ENCODE measurements around the gene TMEM63C.

The TMEM63C gene

GRCh38 chr14:77198561-77198960, 17.0 kb downstream of the TMEM63C start:
- no peak for DNase-seq (ENCODE audit: low read depth in 2 of 2)

DNA sequence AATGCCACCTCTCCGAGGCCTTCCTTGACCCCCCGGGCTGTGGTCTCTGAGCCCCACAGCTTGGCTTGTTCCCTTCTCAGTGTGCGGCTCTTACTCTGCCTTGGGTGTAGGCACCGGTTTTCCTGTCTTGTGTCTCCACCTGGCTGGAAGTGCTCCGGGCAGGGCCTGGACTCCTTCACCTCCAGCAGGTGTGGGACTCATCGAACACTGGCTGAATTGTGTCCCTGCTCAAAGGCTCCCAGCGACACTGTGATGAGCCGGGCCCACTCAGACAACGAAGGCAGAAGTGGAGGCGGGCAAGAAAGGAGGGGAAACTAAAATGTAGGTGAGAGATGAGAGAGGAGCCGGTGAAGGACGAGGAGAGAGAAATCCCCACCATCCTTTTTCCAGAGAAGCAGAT, 18.0 kb downstream of the TMEM63C start:
- no peak for DNase-seq (ENCODE audit: low read depth in 2 of 2)

GRCh38 chr14:77200406-77200985, 18.9 kb downstream of the TMEM63C start:
- no peak for DNase-seq (ENCODE audit: low read depth in 2 of 2)

DNA sequence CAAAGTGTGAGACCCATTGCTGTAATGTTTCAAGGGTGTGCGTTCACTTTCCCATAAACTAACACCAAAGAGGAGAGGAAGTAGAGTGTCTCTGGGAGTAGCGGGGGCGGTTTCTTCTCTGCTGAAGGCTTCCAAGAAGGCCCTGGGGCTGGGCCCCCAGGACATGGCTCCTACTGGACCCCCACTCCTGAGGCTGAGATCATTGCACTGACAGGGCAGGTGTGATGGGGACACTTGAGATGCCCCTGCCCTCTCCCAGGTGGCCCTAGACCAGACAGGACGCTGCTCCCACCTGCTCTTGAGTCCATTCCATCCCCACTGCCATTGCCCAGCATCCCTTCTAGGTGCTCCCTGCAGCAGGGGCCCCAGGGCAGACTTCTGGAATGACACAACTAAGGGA, 20.1 kb downstream of the TMEM63C start:
- no peak for DNase-seq (ENCODE audit: low read depth in 2 of 2)

- no peak for DNase-seq (ENCODE audit: low read depth in 2 of 2)
Measured at GRCh38 chr14:77203611-77204458, 22.2 kb downstream of the TMEM63C start.

DNA sequence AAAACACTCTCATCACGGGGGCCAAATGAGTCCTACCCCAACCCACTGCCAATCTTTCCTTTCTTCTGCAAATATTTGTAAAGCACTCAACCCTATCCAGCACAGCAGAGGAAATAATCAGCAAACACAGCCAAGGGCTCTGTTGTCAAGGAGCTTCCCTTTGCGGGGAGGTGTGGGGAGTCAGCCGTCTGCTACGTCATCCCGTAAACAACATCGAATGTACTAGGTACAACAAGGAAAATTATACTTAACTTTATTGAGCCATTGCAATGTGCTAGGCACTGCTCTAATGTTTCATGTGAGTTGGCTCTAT, 22.8 kb downstream of the TMEM63C start:
- no peak for DNase-seq (ENCODE audit: low read depth in 2 of 2)

DNA sequence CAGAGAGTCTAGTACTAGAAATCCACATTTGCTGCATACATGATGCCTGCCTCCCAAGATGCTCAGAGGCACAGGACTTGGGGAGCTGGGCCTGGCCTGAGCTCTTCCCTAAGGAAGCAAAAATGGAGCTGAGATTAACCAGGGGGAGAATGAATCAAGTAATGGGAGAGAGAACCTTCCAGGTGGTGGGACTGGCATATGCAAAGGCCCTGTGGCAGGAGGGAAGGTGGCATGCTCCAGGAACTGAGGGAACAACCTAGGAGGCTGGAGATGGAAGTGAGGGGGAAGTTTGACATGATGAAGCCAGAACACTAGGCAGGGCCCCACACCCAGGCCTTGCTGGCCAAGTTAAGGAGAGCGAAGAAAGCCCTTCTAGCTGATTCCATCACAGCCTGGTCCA, 23.3 kb downstream of the TMEM63C start:
- DNase-seq (ENCODE audit: low read depth in 2 of 2): no peak

GRCh38 chr14:77205566-77205965, 24.0 kb downstream of the TMEM63C start:
- DNase-seq (ENCODE audit: low read depth in 2 of 2): no peak

DNA sequence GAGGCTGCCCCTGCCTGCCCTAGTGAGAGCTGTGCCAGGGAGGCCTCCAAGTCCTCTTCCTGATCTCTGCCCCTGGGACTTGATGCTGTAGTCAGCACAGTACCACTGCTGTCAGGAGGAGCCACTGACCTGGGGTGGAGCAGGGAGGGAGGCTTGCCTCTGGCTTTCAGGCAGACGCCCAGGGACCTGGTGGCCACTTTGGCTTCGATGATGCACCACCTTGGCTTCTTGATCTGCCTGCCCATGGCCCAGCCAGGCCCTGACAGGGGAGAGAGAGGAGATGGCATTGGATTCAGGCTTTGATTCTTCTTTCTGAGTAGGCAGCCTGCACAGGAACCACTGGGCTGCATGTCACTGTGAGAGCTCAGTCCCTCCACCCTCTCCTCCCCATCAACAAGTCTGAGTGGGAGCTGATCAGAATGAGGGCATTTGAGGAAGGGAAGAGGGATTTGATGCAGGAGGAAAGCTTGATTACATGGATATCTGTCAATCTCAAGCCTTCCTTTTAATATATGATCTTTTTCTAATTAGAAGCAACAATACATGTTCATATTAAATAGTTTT, 24.7 kb downstream of the TMEM63C start:
- DNase-seq (ENCODE audit: low read depth in 2 of 2): no peak

DNA sequence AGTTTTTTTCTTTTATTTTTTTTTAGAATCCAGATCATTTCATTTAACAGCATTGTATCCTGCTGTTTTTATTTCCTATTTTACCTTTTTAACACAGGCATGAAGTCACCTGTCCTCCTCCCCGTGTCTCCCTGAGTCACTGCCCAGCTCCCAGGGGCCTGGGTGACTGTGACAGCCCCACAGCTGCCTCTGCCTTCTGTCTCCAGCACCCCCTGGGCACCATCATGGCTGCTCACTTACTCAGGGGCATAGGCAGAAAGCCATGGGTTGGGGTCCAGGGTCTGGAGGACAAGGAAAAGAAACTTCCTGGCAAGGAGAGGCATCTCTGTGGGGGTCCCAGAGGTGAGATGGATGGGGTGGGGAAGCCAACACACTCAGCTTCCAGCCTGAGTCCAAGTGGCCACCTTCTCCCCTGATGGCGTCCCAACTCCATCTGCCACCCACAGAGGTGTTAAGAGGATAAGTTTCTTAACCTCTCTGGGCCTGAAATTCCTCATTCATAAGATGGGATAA, 25.3 kb downstream of the TMEM63C start:
- DNase-seq (ENCODE audit: low read depth in 2 of 2): no peak

DNA sequence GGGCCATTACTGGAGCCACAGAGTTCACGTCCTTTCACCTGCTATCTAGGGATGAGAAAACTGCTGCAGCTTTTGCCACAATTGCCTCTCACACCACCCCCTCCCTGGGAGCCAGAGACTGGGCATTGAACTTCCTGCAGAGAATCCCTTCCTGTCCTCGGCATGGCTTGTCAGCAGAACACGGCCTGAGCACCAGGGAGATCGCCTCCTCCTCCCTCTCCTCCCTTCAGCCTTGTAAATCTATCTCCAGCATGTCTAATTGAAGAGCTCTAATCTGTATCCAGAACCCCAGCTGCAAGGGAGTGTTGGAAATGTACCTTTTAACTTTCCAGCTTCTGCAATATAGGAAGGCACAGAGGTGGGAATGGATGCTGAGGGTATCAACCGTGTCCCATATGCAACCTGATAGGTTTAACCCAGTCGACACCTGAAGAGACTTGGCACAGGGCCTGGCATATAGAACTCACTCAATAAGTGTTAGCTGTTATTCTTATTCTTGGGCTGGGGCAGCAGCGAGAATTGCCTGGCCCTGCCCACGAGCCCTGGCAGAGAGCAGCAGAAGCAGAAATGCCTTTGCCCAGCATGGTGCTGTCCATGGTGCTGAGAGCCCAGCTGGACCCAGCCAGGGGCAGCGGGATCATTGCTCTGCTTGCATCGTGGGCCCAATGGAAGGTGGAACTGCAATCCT, 26.8 kb downstream of the TMEM63C start:
- peak in 1 of 2 donors; percentile 13 for DNase-seq (ENCODE audit: low read depth in 2 of 2)

DNA sequence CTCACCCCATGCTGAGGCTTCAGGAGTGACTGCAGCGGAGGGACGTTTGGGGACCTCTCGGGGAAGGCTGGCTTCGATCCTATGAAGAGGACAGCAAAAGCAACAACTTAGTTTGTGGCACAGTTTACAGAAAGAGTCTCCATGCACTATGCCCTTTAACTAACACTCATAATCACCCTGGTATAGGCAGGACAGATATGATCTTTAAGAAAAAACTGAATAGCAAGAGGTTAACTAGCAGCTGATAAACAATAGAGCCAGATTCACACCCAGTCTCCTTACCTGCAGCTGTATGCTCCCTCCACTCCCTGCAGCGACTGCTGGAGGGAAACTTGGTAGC, 27.4 kb downstream of the TMEM63C start:
- no peak for DNase-seq (ENCODE audit: low read depth in 2 of 2)

DNA sequence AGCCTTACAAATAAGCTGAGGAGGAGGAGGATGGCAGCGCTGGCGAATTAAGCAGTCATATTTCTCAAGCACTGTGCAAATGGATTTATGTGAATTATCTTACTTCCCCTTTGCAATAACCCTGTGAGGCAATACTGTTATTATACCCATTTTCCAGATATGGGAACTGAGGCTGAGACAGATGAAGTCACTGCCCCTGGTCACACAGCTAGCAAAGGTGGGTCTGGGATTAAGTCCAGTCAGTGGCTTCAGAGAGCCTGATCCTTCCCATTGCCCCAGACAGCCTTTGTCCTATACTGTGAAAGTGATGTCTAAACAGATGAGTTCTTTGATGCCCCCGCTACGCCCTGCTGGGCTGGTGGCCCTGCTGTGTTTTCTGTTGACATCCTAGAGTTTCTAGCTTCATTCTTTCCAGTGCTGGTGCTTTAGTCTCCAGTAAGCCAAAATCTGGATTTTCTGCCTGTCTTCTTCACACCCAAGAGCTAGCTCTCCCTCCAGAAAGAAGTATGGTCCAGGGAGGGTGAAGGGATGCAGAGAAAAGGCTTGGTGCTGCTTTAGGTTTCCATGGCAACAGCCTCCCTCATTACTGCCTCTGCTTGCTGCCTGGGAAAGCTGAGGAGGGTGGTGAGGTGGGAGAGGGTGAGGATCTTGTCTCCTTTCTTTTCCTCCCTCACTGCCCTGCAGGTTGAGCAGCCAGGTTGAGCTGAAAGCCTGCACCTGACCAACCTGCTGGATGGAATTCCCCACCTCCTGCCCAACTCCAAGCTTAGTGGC, 30.7 kb downstream of the TMEM63C start:
- no peak for DNase-seq (ENCODE audit: low read depth in 2 of 2)

- DNase-seq (ENCODE audit: low read depth in 2 of 2): no peak
Measured at GRCh38 chr14:77212943-77213678, 31.5 kb downstream of the TMEM63C start.

DNA sequence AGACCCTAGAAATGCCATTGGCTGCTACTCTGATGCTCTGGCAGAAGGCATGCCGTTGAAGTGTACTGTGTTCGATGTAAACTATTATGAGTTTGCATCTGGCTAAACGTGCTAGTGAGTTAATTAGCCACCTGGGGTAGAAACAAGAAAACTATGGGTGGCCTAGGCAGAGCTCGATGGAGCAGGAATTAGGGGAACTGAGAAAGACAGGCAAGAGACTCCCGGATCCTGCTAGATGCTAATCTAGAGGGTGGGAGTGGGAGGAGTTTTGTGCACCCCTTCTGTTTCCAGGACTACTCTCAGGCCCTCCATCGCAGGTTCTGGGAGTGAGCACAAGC, 32.0 kb downstream of the TMEM63C start:
- no peak for DNase-seq (ENCODE audit: low read depth in 2 of 2)

DNA sequence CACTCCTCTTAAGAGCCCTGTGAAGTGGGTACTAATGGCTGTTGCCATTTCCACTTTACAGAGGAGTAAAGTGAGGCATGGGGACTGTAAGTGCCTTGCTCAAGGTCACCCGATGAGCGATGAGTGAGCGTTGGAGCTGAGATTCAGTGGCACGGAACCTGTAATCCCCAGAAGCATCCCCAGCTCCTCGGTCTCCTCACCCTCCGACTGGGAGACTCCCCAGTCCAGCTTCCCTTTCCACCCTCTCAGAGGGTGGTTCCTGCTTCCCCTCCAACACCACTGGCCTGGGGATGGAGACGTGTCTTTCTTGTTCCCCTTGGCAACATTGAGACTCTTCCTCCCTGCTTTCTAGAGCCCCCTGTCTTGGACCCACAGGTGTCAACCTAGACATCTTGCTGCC, 32.6 kb downstream of the TMEM63C start:
- DNase-seq (ENCODE audit: low read depth in 2 of 2): no peak

GRCh38 chr14:77217551-77217950, 36.0 kb downstream of the TMEM63C start:
- DNase-seq (ENCODE audit: low read depth in 2 of 2): no peak

GRCh38 chr14:77219591-77219990, 38.0 kb downstream of the TMEM63C start:
- DNase-seq (ENCODE audit: low read depth in 2 of 2): no peak

DNA sequence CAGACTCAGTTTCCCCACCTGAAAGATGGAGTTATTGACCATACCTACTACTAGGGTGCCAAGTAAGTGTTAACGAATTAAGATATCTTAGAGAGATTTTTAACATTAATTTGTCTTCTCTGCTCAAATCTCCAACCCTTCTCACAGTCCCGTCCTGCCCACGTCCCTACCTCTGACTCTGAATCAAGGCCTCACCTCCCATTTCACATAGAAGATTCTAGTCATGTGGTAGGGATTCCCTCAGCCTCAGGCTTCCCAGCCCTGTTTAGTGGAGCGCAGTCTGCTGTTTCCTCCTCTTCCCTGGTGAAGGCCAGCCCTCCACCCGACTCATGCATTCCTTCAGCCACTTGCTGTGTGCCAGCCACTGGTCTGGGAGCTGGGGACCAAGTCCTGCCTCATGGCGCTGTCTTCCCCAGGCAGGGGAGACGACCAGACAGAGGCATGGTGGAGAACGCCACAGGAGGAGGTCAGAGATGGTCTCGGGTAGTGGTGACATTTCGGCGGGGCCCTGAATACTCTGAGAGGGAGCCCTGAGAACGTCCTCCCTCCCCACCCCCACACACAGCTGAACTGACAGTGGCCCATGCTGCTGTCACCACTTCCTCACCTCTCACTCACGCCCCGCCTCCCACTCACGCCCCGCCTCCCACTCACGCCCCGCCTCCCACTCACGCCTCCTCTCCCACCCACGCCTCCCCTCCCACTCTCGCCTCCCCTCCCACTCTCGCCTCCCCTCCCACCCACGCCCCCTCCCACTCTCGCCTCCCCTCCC, 38.8 kb downstream of the TMEM63C start:
- DNase-seq (ENCODE audit: low read depth in 2 of 2): no peak

GRCh38 chr14:77221241-77221871, 39.8 kb downstream of the TMEM63C start:
- DNase-seq (ENCODE audit: low read depth in 2 of 2): no peak

All from stimulated activated CD8-positive, alpha-beta memory T cell treated with anti-CD3 and anti-CD28 coated beads, Interleukin-7, amount 100 ng/mL, for 4 hours (primary cell).